K562 (cell line): ENCODE measurements around the gene ALOX12B. TPM values are rescaled to one million over a fixed set of nuclear protein-coding genes. Genes with fewer than 3 reads are reported as not detected.

ENCODE experiments used
- ATAC-seq: fragments of 200-7000 bp; cut with Tn5 transposase; 3 replicates; pipeline ENCODE4 v1.9.1; 2020; ENCODE audit warnings: moderate library complexity
- BruUV-seq: library from RNA; stranded (reverse); fragments of 400-500 nt; replicated peaks from 2 replicates; lab custom pipeline; 2021; lab: Mats Ljungman, UMichigan
- CTCF ChIA-PET: fragments of 300-600 bp; formaldehyde crosslinking; extraction: SDS; loops from one replicate; lab custom pipeline; 2021; ENCODE audit warnings: low intra/inter-chr PET ratio; lab: Yijun Ruan, JAX
- POLR2A ChIA-PET: fragments of 300-600, 350-650 bp; sonication (Branson Sonifier 250); formaldehyde crosslinking; extraction: SDS; loops from one replicate; lab custom pipeline; 2021; ENCODE audit warnings: antibody characterized with exemption, inconsistent platforms; lab: Yijun Ruan, JAX
- DNase-seq, 4 experiments: peaks; one replicate each; pipeline versions ENCODE4 v3.0.0 to v3.0.0-alpha.2; 2011 to 2018; ENCODE audit warnings: low spot score in 3 of 4, mixed read lengths in 3 of 4; ENCODE audit errors: extremely low read depth in 1 of 4
- FAIRE-seq: peaks from 2 replicates; lab custom pipeline; 2011; peaks lifted over from hg19 to GRCh38; lab: Jason Lieb, UNC
- H2AFZ ChIP-seq: 2 replicates; pipeline ENCODE4 v1.6.0; 2011; ENCODE audit warnings: low read depth, low read length, control low read depth, inconsistent platforms
- H3K27ac ChIP-seq: fragments of 200-600 bp; 3 replicates; pipeline ENCODE4 v1.8.0; 2011; ENCODE audit warnings: low read depth, mild to moderate bottlenecking, control low read depth, inconsistent platforms, low read length, moderate library complexity, mixed read lengths; ENCODE audit errors: extremely low read depth
- H3K27me3 ChIP-seq, 2 experiments: fragments of 300-600 bp in 1 of 2; 2 replicates in 1 of 2; 3 replicates in 1 of 2; pipeline versions ENCODE4 v1.6.0 to v1.8.0; 2011; ENCODE audit warnings: inconsistent platforms in 2 of 2, low read length in 2 of 2, mild to moderate bottlenecking in 1 of 2, mixed read lengths in 1 of 2, moderate library complexity in 1 of 2; ENCODE audit not compliant: control insufficient read depth in 2 of 2, insufficient read depth in 2 of 2
- H3K36me3 ChIP-seq: fragments of 300-600 bp; 3 replicates; pipeline ENCODE4 v1.8.0; 2011; ENCODE audit warnings: mild to moderate bottlenecking, low read length, inconsistent platforms; ENCODE audit not compliant: control insufficient read depth, insufficient read depth
- H3K4me1 ChIP-seq, 2 experiments: fragments of 200-600 bp in 1 of 2; replicated peaks in 1 of 2; 2 replicates in 1 of 2; 3 replicates in 1 of 2; pipeline versions ENCODE4 v1.5.1 to v1.8.0; 2011; ENCODE audit warnings: inconsistent platforms in 2 of 2, low read length in 2 of 2, mild to moderate bottlenecking in 1 of 2, mixed read lengths in 1 of 2, moderate library complexity in 1 of 2; ENCODE audit not compliant: control insufficient read depth in 2 of 2, insufficient read depth in 2 of 2
- H3K4me2 ChIP-seq: 2 replicates; pipeline ENCODE4 v1.6.1; 2011; ENCODE audit warnings: low read length, control low read depth, inconsistent platforms, mixed read lengths; ENCODE audit not compliant: insufficient read depth
- H3K4me3 ChIP-seq: fragments of 200-600 bp; sonication (generic), shearing (Covaris generic); 2 replicates; pipeline ENCODE4 v1.5.1; 2016; ENCODE audit warnings: control low read depth, inconsistent platforms
- H3K79me2 ChIP-seq: fragments of 200-600 bp; 3 replicates; pipeline ENCODE4 v1.8.0; 2011; ENCODE audit warnings: low read length, inconsistent platforms; ENCODE audit not compliant: control insufficient read depth, insufficient read depth
- H3K9ac ChIP-seq, 2 experiments: 2 replicates each; pipeline versions ENCODE4 v1.6.0 to v1.6.1; 2011; ENCODE audit warnings: low read depth in 2 of 2, low read length in 2 of 2, control low read depth in 1 of 2, inconsistent platforms in 1 of 2, mild to moderate bottlenecking in 1 of 2, mixed read lengths in 1 of 2; ENCODE audit not compliant: insufficient read depth in 1 of 2
- H3K9me1 ChIP-seq: one replicate; pipeline ENCODE4 v1.6.0; 2011; ENCODE audit warnings: inconsistent platforms, mild to moderate bottlenecking, low read length, moderate library complexity; ENCODE audit not compliant: control insufficient read depth, insufficient read depth
- H3K9me3 ChIP-seq: replicated peaks from 2 replicates; pipeline ENCODE4 v1.5.1; 2011; ENCODE audit warnings: low read depth, low read length, inconsistent platforms; ENCODE audit not compliant: control insufficient read depth, insufficient read depth
- H4K20me1 ChIP-seq: replicated peaks from 2 replicates; pipeline ENCODE4 v1.6.1; 2011; ENCODE audit warnings: low read length, inconsistent platforms, mixed read lengths; ENCODE audit not compliant: control insufficient read depth, insufficient read depth
- ARID1B ChIP-seq: fragments of 450-650 bp; IDR thresholded peaks from 2 replicates; pipeline ENCODE4 v1.6.1; 2016; ENCODE audit warnings: antibody characterized with exemption, mild to moderate bottlenecking, inconsistent platforms
- CLOCK ChIP-seq: fragments of 250-450 bp; sonication (Bioruptor Pico); IDR thresholded peaks from 2 replicates; pipeline ENCODE4 v1.4.0; 2020; ENCODE audit warnings: mild to moderate bottlenecking, moderate library complexity, borderline replicate concordance
- GATA2 ChIP-seq: sonication (generic); formaldehyde crosslinking; IDR thresholded peaks from 2 replicates; pipeline ENCODE4 v1.4.0; 2020; ENCODE audit warnings: mild to moderate bottlenecking, missing genetic modification reagents
- HDAC1 ChIP-seq, 2 experiments: fragments of 450-650 bp; IDR thresholded peaks; 2 replicates each; pipeline ENCODE4 v1.6.1; 2016 to 2017; ENCODE audit warnings: inconsistent platforms in 1 of 2, mild to moderate bottlenecking in 1 of 2, moderate library complexity in 1 of 2
- MYNN ChIP-seq, 2 experiments: sonication (generic); formaldehyde crosslinking in 1 of 2; IDR thresholded peaks; 2 replicates each; pipeline versions ENCODE4 v1.5.0 to v1.6.1; 2016 to 2020; ENCODE audit warnings: antibody characterized with exemption in 1 of 2, missing genetic modification reagents in 1 of 2
- NBN ChIP-seq: fragments of 450-650 bp; IDR thresholded peaks from 2 replicates; pipeline ENCODE4 v1.6.1; 2016; ENCODE audit warnings: low read depth, mild to moderate bottlenecking
- PHF8 ChIP-seq: fragments of 200-600 bp; sonication (generic); IDR thresholded peaks from 2 replicates; pipeline ENCODE4 v1.6.1; 2012; ENCODE audit warnings: mixed run types, mild to moderate bottlenecking, inconsistent platforms, low read length, moderate library complexity, borderline replicate concordance
- RBM17 ChIP-seq: fragments of 200-400 bp; formaldehyde crosslinking; IDR thresholded peaks from 2 replicates; pipeline ENCODE4 v1.6.1; 2017; ENCODE audit warnings: low read depth, mild to moderate bottlenecking, low read length, borderline replicate concordance
- SMARCA5 ChIP-seq: fragments of 450-650 bp; IDR thresholded peaks from 2 replicates; pipeline ENCODE4 v1.6.1; 2016
- SOX6 ChIP-seq: fragments of 450-650 bp; IDR thresholded peaks from 2 replicates; pipeline ENCODE4 v1.6.1; 2014; ENCODE audit warnings: mild to moderate bottlenecking
- TCF7 ChIP-seq: sonication (generic); IDR thresholded peaks from 2 replicates; pipeline ENCODE4 v1.6.1; 2016; ENCODE audit warnings: antibody characterized with exemption, borderline replicate concordance
- ZKSCAN1 ChIP-seq: fragments of 150-350 bp; IDR thresholded peaks from 2 replicates; pipeline ENCODE4 v1.6.1; 2016; ENCODE audit warnings: low read depth, low read length
- WGBS: fragments of 100-300 bp; shearing (Covaris generic); methylation state at CpG from one replicate; pipeline ENCODE4 v1.1.6; 2016; ENCODE audit warnings: low coverage, mixed read lengths; ENCODE audit not compliant: insufficient coverage; ENCODE audit errors: missing lambda C conversion rate; 5-methylcytosine and 5-hydroxymethylcytosine counted together
- in situ Hi-C: fragments of 300-500 bp; cut with MboI; formaldehyde crosslinking; loops from 4 replicates; pipeline ENCODE4 v1.15.0; 2018; ENCODE audit warnings: inconsistent platforms, mixed read lengths
- intact Hi-C: fragments of 100-400 bp; cut with micrococcal nuclease; formaldehyde crosslinking; loops from 2 replicates; pipeline ENCODE4 v1.14.2; 2022
- polyA plus RNA-seq, 8 experiments: library from polyadenylated mRNA; depleted of rRNA in 4 of 8; stranded (reverse) in 5 of 8; unstranded in 3 of 8; fragments of >200 nt; fragmentation: Nextera tagmentation in 2 of 8; fragmentation: Illumina TruSeq in 1 of 8; extraction: Ambion mirVana in 2 of 8; extraction: Trizol in 1 of 8; gene quantifications; 2 replicates each; pipeline versions ENCODE4 v1.2.1 to v1.2.3, GENCODE V29; 2011 to 2014; ENCODE audit warnings: inconsistent platforms in 1 of 8, missing spikeins in 1 of 8
- total RNA-seq, 7 experiments: library from RNA; depleted of rRNA in 6 of 7; stranded (reverse); fragments of >200 nt in 6 of 7; fragmentation: Illumina TruSeq in 2 of 7; extraction: Trizol in 2 of 7; gene quantifications; 2 replicates each; pipeline versions ENCODE4 v1.2.1 to v1.2.3, GENCODE V29; 2011 to 2021; ENCODE audit warnings: low replicate concordance in 1 of 7
- TF ChIP-seq, protein P1 (sequence below): fragments of 250-450 bp; sonication (Bioruptor Pico); IDR thresholded peaks from 2 replicates; pipeline ENCODE4 v1.9.0; 2021; ENCODE audit warnings: mild to moderate bottlenecking, inconsistent platforms
- TF ChIP-seq, protein P2 (sequence below): sonication (generic); formaldehyde crosslinking; IDR thresholded peaks from 2 replicates; pipeline ENCODE4 v1.8.0; 2022; ENCODE audit warnings: missing genetic modification reagents, mild to moderate bottlenecking, moderate library complexity, borderline replicate concordance

ALOX12B gene
- total and polyA plus RNA-seq, 9 of the 15 experiments (the other 6 are each of a cell fraction or from before 2014, with no cell fraction given) = not detected

- Histone ChIP-seq H3K4me1 (peaks cover 8% of the 10 kb centered on the region in 2 experiments; a peak in 4 of 5 replicates), H3K9me3 (no peaks in the 10 kb centered on the region), H4K20me1 (no peaks in the 10 kb centered on the region), H3K9ac (peak overlapping the region; percentile 52 to 66; a peak in 3 of 4 replicates), H3K27me3 (0 out of 5 replicates have a peak, but pooled peaks cover 0 to 3% of the 10 kb centered on the region in 2 experiments), H3K4me3 (peak overlapping the region; percentile 24), H2AFZ (peak overlapping the region; percentile 87), H3K79me2 (no peaks in the 10 kb centered on the region), H3K4me2 (peak overlapping the region; percentile 76), H3K36me3 (no peaks in the 10 kb centered on the region), H3K9me1 (no peaks in the 10 kb centered on the region), H3K27ac (peak overlapping the region; percentile 52)
- in situ Hi-C loops (loop anchor here (25.0 kb wide), 2 partner anchors 724 to 924 kb away; partner anchors contain the start of gene MFSD6L), intact Hi-C loops (no loop called here)
- DNase-seq = peak in 2 of 4 experiments; percentile 58 to 64
- peak; percentile 87 for FAIRE-seq
- BruUV-seq = no TSS peak
- ATAC-seq = peak; percentile 75
- POLR2A ChIA-PET = interaction anchor here (1.0 to 2.2 kb wide), 4 partner anchors 8 to 206 kb away, joined by 3 to 9 read pairs (median 5); partner anchors contain the start of gene NAA38
- CTCF ChIA-PET = interaction anchor here (0.9 to 3.5 kb wide), 2 partner anchors 17 to 48 kb away, joined by 3 to 18 read pairs; no protein-coding TSS in a partner anchor
- WGBS = 0% methylated on average over 15 of the region's 15 CpGs
- no peak for TF ChIP-seq SMARCA5
- no peak for TF ChIP-seq MYNN (IDR thresholded peaks at IDR 0.05)
- no peak for TF ChIP-seq MYNN (CRISPR knock-in tag; IDR thresholded peaks at IDR 0.05)
- peak; percentile 66 for TF ChIP-seq SOX6
- no peak for TF ChIP-seq ZKSCAN1
- TF ChIP-seq RBM17 = no peak
- no peak for TF ChIP-seq HDAC1 (IDR thresholded peaks at IDR 0.05)
- peak; percentile 51; the same call in 1 of the 2 replicates for TF ChIP-seq ARID1B
- TF ChIP-seq PHF8 = no peak
- TF ChIP-seq NBN = 0 out of 2 replicates have a peak, but pooled peaks have one; percentile 17
- no peak for TF ChIP-seq CLOCK (CRISPR knock-in tag)
- TF ChIP-seq, protein P1, sequence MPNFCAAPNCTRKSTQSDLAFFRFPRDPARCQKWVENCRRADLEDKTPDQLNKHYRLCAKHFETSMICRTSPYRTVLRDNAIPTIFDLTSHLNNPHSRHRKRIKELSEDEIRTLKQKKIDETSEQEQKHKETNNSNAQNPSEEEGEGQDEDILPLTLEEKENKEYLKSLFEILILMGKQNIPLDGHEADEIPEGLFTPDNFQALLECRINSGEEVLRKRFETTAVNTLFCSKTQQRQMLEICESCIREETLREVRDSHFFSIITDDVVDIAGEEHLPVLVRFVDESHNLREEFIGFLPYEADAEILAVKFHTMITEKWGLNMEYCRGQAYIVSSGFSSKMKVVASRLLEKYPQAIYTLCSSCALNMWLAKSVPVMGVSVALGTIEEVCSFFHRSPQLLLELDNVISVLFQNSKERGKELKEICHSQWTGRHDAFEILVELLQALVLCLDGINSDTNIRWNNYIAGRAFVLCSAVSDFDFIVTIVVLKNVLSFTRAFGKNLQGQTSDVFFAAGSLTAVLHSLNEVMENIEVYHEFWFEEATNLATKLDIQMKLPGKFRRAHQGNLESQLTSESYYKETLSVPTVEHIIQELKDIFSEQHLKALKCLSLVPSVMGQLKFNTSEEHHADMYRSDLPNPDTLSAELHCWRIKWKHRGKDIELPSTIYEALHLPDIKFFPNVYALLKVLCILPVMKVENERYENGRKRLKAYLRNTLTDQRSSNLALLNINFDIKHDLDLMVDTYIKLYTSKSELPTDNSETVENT = no peak
- TF ChIP-seq TCF7 = no peak
- TF ChIP-seq, protein P2, sequence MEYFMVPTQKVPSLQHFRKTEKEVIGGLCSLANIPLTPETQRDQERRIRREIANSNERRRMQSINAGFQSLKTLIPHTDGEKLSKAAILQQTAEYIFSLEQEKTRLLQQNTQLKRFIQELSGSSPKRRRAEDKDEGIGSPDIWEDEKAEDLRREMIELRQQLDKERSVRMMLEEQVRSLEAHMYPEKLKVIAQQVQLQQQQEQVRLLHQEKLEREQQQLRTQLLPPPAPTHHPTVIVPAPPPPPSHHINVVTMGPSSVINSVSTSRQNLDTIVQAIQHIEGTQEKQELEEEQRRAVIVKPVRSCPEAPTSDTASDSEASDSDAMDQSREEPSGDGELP (CRISPR knock-in tag) = no peak
- TF ChIP-seq GATA2 (CRISPR knock-in tag) = 0 out of 2 replicates have a peak, but pooled peaks have one; percentile 11
Observed at GRCh38 chr17:8062807-8063483, 24.6 kb downstream of the ALOX12B start.
